ENCODE results near the gene TRMT1L.

GRCh38 chr1:185156854-185157598, at the start of gene TRMT1L, which contains the start of gene SWT1:
- TF ChIP-seq CTCF (IDR thresholded peaks at IDR 0.05) (peak in 1 of 5 experiments; percentile 18), POLR2A (IDR thresholded peaks at IDR 0.05) (peak; percentile 99)
